ENCODE measurements around the gene CLMP.
A peak's percentile ranks its signal among the peaks of the same experiment; 100 is the strongest.
"Not testable (repeated sequence)": the region's sequence is repeated elsewhere in the genome, so short reads cannot be mapped to it uniquely, and the experiment has no call there.

The CLMP gene

DNA sequence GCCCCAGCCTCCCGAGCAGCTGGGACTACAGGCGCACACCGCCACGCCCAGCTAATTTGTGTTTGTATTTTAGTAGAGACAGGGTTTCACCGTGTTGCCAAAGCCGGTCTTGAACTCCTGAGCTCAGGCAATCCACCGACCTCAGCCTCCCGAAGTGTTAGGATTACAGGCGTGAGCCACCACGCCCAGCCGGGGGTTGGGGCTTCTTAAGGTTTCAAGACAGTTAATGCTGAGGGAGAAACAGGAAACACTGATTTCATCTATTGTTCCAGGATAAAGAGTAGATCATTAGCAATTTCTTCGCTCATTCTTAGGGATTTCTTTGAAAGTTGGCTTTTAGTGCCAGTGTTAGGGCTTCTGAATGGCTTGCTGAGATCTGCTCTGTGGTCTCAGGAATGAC is 21.2 kb upstream of the CLMP start:
- no peak for DNase-seq

- no peak for DNase-seq
Observed at GRCh38 chr11:123214940-123215339, 19.9 kb upstream of the CLMP start.

DNA sequence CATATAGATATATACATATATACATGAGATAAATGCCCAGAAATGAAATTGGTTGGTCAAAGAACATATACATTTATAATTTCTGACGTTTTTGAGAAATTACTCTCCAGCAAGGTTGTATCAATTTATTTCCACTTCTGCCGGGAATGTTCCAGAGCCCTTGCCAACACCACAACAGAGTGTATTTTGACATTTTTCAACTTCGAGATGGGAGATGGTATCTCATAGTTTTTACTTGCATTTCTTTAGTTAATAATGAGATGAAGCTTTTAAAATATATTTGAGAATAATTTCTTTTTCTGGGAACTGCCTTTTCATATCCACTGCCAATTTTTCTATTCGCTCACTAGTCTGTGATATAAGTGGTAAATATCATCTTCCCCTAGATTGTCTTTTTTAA is 19.3 kb upstream of the CLMP start:
- DNase-seq, result no peak

GRCh38 chr11:123213307-123213771 is 18.3 kb upstream of the CLMP start:
- no peak for DNase-seq

- DNase-seq, result no peak
Observed at GRCh38 chr11:123212406-123212805, 17.4 kb upstream of the CLMP start.

DNA sequence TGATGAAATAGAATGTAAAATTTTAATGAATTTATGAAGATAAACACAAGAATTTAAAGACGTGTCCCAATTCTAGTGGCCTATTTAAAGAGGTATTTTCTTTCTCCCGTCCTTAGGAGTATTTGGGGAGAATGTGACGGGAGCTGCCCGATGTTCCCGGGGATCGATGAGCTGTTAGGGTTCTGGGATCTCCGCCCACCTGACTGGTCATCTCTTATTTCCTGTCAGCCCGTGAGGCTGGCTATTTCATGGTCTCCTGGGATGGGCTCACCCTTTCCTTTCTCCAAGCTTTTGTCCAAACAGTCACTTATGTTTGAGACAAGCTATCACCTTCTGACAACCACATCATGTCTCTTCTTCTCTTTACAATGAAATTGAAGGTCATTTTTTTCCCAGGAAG is 16.9 kb upstream of the CLMP start:
- DNase-seq, result no peak

DNA sequence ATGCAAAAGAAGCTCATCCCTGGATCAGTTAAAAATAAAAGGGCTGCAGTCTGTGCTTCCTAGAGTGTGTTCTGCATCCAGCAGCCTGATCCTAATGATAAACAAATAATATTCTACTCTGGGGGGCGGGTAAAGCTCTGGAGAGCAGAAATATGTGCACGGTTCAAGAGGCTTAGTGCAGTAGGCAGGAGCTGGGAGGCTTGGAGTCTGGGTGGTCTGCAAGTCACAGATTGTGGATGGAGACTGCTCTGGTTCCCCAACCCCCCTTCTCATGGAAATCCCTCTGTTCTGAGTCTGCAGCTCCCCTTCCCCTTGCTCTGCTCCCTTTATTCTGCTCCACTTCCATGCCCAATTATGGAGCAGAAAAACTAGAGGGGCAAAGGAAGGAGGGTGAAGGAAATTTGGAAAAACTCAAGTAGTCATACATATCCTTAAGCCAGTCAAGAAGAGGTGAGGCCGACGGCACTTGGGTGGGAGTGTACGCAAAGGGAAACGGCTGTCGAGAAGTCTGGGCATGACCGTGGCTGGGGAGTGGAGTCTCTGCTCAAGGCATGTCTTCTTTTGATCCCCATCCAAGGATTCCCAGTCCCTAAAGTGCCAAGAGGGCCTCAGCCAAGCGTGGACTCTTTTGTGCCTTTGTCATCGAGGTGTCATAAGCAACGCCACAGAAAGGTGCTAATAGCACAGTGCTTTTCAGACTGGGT is 16.3 kb upstream of the CLMP start:
- DNase-seq, result no peak

- no peak for DNase-seq
Observed at GRCh38 chr11:123209591-123209990, 14.5 kb upstream of the CLMP start.

DNA sequence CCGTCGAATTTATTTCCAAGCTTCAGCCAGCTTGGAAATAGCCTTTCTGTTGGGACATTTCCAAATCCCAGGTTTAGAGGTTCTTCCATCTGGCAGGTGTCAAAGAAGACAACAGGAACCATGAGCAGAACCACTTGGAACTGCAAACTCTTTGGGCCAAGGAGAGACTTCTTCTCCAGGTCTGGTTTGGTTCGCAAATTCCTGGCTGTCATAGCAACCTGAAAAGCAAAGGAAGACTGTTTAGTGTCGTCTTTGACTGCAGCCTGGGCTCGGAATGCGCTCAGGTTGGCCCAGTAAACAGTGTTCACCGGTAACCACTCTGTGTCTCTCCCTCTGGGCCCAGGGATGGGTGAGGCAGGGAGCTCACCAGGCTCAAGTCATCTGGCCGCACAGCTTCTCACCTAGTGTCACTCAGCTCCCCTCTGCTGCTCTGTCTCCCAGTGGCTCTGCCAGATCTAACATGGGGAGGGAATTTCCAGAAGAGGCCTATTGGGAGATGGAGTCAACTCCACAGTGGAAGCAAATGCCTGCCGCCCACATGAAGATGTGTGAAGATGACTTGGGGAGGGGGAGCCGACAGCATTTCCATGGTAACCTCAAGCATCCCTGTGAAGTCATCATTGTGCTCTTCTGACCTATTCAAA is 11.9 kb upstream of the CLMP start:
- no peak for DNase-seq

- DNase-seq, result not testable (repeated sequence)
Observed at GRCh38 chr11:123206055-123206454, 11.0 kb upstream of the CLMP start.

- no peak for DNase-seq
Observed at GRCh38 chr11:123203934-123204333, 8.9 kb upstream of the CLMP start.

DNA sequence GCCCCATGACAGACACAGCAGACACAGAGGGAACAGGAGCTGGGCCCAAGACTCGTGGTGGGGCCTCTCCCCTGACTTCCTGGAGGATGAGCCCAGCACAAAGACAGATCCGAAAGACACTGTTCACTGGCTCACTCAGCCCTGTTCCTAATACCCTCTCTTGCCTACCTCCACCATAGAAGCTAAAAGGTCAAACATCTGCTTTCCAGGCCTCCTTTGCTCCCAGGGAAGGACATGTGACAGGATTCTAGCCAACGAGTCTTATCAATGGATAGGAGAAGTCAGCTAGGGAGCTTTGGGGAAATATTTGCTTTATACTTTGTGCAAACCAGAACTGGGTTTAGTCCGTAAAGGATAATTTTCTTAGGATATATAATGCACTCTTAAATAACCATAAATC is 8.4 kb upstream of the CLMP start:
- no peak for DNase-seq

GRCh38 chr11:123202155-123203151 is 7.4 kb upstream of the CLMP start:
- no peak for DNase-seq

DNA sequence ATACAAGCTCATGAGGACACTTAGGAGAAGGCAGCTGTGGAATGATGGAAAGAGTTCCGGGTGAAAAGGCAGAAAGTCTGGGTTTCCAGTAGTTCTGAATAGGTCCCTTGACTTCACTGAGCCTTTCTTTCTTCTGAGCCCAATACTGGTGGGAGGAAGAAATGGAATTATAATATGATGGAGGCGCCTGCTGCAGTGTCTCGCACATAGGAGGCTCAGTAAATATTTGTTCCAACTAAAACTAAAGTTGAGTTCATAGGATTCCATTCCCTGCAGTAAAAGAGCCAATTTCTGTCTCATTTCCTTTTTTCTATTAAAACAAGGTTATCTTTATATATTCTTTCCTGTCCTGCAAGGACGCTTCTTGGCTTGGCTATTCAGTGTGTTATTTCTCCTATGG is 5.2 kb upstream of the CLMP start:
- DNase-seq, result no peak

DNA sequence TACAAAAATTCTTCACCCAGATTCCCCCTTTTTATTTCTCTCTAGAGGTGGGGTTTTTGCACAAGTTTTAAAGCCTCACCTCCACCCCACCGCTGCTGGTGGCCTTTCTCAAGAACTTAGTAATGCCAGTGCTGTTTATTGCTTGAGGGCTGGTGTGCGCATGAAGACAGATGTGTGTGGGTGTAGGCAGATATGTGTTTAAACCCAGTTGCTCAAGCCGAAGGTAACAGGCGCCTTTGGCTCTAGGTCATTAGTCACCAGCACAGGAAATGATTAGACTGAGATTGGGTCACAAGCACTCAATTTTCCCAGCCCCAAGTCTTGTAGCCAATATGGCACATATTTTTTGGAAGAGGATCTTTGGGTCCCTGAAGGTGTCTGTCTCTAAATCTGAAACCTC is 2.7 kb upstream of the CLMP start:
- DNase-seq, result peak in 1 of 2 experiments; percentile 17

DNA sequence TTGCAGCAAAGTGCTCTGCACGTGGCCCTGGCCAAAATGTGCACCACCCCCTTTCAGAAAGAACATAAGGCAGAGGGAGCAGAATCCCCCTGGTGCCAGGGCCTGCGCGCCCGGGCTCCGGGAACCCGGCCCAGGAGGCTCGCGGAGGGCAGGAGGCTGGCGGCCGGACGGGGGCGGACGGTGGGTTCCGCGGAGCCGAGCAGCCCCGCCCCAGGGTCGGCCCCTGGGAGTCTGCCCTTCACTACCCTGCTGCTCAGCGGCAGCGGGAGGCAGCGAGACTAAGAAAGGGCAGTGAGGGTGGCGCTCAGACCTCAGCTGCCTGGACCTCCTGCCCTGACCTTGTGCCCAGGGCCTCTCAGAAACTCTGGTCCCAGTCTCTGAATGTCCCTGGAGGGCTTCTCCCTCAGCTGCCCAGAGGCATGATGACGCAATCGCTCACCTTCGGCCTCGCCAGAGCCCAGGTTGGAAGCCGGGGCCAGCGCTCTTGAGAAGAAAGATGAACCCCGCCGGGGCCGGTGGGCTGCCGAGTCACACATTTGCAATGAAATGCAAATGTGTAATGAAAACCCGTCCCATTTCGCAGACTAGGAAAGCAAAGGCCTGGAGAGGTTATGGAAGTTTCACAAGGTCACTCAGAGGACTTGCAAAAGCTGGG is 1.1 kb upstream of the CLMP start:
- no peak for DNase-seq

- peak in 1 of 2 experiments; percentile 5 for DNase-seq
Observed at GRCh38 chr11:123194337-123195187, 486 bp downstream of the CLMP start.

- no peak for DNase-seq
Observed at GRCh38 chr11:123193742-123194141, 1.3 kb downstream of the CLMP start.

GRCh38 chr11:123191939-123192338 is 3.1 kb downstream of the CLMP start:
- DNase-seq, result no peak

GRCh38 chr11:123190518-123190917 is 4.5 kb downstream of the CLMP start:
- no peak for DNase-seq

DNA sequence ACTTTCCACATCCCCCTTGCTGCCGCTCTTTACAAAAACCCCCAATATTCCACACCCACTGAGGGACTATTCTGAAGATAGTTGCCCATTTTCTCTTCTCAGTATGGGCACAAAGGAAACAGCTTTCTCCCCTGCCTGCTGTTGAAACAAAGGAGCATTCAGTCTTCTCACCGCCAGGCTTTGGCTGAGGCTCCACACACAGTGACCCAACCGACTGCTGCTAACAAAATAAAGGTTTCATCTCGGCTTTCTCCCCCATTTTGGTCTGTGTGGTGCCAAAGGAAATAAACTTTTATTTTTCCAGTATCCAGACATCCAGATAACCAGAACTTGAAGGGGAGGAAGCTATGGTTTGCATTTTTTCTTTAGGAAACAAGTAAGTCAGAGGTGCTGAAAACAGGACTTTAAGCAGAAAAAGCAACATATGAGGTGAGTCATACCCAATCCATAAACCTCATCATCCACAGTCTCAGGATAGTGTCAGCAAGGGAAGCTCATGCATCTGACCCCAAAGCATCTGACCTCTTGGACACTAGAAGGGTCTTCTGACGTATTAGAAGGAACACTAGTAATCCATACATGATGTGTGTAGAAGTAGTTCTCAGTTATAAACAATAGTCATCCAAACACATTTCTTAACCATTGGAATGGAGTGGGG is 6.4 kb downstream of the CLMP start:
- no peak for DNase-seq

All from activated CD4-positive, alpha-beta T cell treated with anti-CD3 and anti-CD28 coated beads, Interleukin-2, amount 50 U/mL, for 48 hours (primary cell).